Colon (tissue), 2 donors: ENCODE measurements around the gene GORASP1.
"Not testable (repeated sequence)": the region's sequence is repeated elsewhere in the genome, so short reads cannot be mapped to it uniquely, and the experiment has no call there.

Source experiments
- FAIRE-seq: peaks from 2 replicates; lab custom pipeline; 2012; peaks lifted over from hg19 to GRCh38; lab: Jason Lieb, UNC
- donor health status: control.
- donor health status: control.

The GORASP1 gene

GRCh38 chr3:39064646-39065045, 42.8 kb downstream of the GORASP1 start:
- FAIRE-seq: no peak

DNA sequence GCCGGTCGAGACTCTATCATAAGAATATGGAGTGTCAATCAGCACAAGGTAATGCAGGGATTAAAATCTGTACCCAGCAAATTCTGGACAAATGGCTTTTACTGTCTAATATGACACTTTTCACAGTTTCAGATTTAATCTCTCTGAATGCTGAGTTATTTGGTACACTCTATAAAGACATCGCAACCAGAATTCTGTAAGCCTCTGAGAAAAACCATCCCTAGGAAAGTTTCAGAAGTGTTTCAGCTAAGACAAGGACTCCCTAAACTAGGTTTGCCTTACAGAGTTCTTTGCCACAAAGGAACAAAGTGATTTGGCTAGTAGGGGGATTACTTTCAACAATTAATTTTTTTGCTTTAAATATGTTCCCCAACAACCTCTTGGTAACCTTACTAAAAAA, 44.3 kb downstream of the GORASP1 start:
- FAIRE-seq: no peak

DNA sequence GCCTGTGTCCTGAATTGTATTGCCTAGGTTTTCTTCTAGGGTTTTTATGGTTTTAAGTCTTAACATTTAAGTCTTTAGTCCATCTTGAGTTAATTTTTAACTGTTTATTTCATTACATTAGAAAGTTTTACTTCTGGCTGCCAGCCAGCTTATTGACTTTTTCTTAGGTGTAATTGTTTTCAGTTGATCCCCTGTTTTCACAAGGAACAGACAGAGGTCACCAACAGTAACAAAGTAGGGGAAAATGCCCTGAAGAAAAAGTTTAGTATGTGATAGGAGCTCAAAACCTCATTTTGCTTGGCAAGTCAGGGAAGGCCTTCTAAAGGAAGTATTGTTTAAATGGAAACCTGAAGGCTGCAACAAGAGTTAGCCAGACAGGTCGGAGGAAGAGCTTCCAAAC, 45.2 kb downstream of the GORASP1 start:
- FAIRE-seq: no peak

DNA sequence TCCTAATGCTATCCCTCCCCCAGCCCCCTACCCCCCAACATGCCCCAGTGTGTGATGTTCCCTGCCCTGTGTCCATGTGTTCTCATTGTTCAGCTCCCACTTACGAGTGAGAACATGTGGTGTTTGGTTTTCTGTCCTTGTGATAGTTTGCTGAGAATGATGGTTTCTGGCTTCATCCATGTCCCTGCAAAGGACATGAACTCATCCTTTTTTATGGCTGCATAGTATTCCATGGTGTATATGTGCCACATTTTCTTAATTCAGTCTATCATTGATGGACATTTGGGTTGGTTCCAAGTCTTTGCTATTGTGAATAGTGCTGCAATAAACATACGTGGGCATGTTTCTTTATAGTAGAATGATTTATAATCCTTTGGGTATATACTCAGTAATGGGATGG, 46.2 kb downstream of the GORASP1 start:
- not testable (repeated sequence) for FAIRE-seq

- FAIRE-seq: no peak
Observed at GRCh38 chr3:39056151-39056550, 51.3 kb downstream of the GORASP1 start.

DNA sequence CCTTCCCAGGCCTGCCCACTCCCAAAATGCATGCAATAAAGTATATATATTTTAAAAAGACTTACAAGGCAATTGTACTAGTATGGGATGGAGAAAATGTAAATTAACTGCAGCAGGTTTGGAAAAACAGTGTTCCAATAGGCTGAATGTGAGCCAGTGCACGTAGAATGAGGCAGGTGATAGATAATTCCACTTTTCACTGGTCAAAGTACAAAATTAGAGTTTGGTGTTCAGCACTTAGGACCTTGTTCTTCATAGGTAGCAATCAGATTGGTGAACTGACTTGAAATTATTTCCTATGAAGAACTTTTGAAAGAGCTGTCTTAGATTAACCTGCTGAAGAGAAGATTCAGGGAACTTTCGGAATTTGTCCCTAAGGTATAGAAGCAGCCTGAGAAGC, 53.7 kb downstream of the GORASP1 start:
- FAIRE-seq: no peak

DNA sequence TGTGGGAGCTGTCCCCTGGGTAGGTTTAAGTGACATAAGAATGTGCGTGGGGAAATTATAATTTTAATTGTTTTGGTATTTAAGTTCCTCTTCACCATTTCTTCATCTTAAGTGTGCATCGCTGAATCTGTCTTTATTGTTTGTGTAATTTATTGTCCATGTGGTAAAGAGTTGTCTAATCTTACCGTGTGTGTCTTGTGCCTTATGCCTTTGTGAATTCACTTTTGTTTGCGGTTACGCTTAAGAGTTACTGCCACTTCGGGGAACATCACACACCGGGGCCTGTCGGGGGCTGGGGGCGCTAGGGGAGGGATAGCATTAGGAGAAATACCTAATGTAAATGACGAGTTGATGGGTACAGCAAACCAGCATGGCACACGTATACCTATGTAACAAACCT, 54.8 kb downstream of the GORASP1 start:
- no peak for FAIRE-seq

DNA sequence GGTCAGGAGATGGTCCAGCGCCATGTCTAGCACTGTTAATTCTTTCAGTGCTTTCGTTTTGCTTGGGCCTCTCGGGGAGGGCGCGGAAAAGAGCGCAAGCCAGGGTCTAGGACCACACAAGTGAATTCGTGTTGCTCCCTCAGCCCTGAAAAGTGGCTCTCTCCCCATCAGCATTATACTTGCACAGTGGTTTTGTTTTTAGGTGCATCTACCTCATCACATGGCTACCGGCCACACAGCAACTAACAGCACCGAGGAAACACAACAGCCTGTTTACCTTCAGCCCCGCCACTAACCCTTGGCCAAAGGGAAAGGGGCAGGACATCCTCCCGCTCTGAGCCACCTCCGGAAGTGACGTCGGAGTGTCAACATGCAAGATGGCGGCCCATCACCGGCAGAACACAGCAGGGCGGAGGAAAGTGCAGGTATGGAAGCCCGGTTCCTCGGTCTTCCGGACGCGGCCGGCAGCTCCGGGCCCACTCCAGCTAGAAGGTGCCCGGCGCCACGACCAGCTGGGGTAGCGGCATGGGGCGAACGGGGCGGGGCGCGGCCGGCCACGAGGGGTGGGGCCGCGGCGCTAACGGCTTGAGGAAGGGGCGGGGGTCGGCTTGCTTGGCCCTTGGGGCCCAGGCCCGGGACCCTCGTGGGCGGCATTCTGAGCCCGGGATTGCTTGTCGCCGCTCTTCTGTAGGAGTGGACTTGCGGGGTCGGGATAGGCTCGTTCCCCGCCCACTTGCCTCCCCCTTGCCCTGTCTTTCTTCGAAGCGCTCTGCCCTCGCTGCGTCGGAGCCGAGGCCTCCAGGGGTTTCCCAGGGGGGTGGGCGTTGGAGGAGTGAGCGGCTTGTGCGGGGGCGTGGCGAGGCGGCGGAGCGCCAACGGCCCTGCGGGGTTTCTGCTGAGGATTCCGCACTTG, 55.5 kb downstream of the GORASP1 start, which contains the start of the genes SCN11A and WDR48:
Gene SCN11A, minus strand, starts transcription at position 296 of the 913 bp plus-strand sequence. CDS start 101,582 bp downstream, outside the sequence.
Gene WDR48, plus strand, starts transcription at position 368 of the 913 bp plus-strand sequence. Its CDS starts 10 bp downstream, at position 378.
- no peak for FAIRE-seq

GRCh38 chr3:39050029-39050428, 57.4 kb downstream of the GORASP1 start:
- no peak for FAIRE-seq
